Naive thymus-derived CD4-positive, alpha-beta T cell (primary cell): ENCODE measurements around the gene FRRS1. TPM values are rescaled to one million over a fixed set of nuclear protein-coding genes. Genes with fewer than 3 reads are reported as not detected.

Experiments used
- ATAC-seq: fragments of 150-1000 bp; cut with Tn5 transposase; 2 replicates; pipeline ENCODE4 v1.10.0; 2021; ENCODE audit warnings: mild to moderate bottlenecking, moderate library complexity
- CTCF ChIA-PET: fragments of 350-600 bp; sonication (Branson Sonifier 250); formaldehyde crosslinking; loops from one replicate; lab custom pipeline; 2021; ENCODE audit warnings: antibody characterized with exemption; lab: Charles Lee
- POLR2A ChIA-PET: fragments of 350-600 bp; sonication (Branson Sonifier 250); formaldehyde crosslinking; loops from one replicate; lab custom pipeline; 2021; ENCODE audit warnings: antibody characterized with exemption, inconsistent platforms; lab: Charles Lee
- DNase-seq, 9 donors: peaks; one replicate each; pipeline versions ENCODE4 v3.0.0 to v3.0.0-alpha.2; 2020 to 2022; ENCODE audit warnings: mixed read lengths in 1 of 9
- H3K27ac ChIP-seq: one replicate; pipeline ENCODE4 v1.7.0; 2013; ENCODE audit warnings: mild to moderate bottlenecking, low read depth, low read length, moderate library complexity
- H3K27me3 ChIP-seq, 2 donors: one replicate each; pipeline ENCODE4 v1.7.0; 2013; ENCODE audit warnings: low read length in 2 of 2, mild to moderate bottlenecking in 2 of 2, moderate library complexity in 2 of 2; ENCODE audit not compliant: control insufficient read depth in 2 of 2, insufficient read depth in 2 of 2
- H3K36me3 ChIP-seq, 3 experiments: 1 replicate in 2 of 3; 2 replicates in 1 of 3; pipeline ENCODE4 v1.7.0; 2013; ENCODE audit warnings: low read length in 3 of 3, mild to moderate bottlenecking in 3 of 3, moderate library complexity in 1 of 3; ENCODE audit not compliant: insufficient read depth in 3 of 3, control insufficient read depth in 2 of 3
- H3K4me1 ChIP-seq, 2 donors: one replicate each; pipeline ENCODE4 v1.7.0; 2013; ENCODE audit warnings: low read length in 2 of 2, mild to moderate bottlenecking in 2 of 2, moderate library complexity in 1 of 2; ENCODE audit not compliant: control insufficient read depth in 2 of 2, insufficient read depth in 2 of 2
- H3K4me3 ChIP-seq: 2 replicates; pipeline ENCODE4 v1.7.0; 2013; ENCODE audit warnings: mild to moderate bottlenecking, low read length
- H3K9me3 ChIP-seq, 3 experiments: 1 replicate in 2 of 3; 2 replicates in 1 of 3; pipeline ENCODE4 v1.7.0; 2013; ENCODE audit warnings: low read length in 3 of 3; ENCODE audit not compliant: control insufficient read depth in 2 of 3
- H3K27ac Mint-ChIP-seq, 9 donors: one replicate each; pipeline ENCODE4 v1.8.0; 2020 to 2022; ENCODE audit warnings: mixed read lengths in 9 of 9, mild to moderate bottlenecking in 8 of 9, moderate library complexity in 5 of 9, inconsistent platforms in 2 of 9
- H3K27me3 Mint-ChIP-seq, 5 donors: one replicate each; pipeline ENCODE4 v1.8.0; 2021 to 2022; ENCODE audit warnings: mixed read lengths in 5 of 5, mild to moderate bottlenecking in 1 of 5
- H3K36me3 Mint-ChIP-seq, 5 donors: one replicate each; pipeline ENCODE4 v1.8.0; 2020 to 2022; ENCODE audit warnings: mixed read lengths in 5 of 5, mild to moderate bottlenecking in 3 of 5, inconsistent platforms in 1 of 5
- H3K4me1 Mint-ChIP-seq, 7 donors: one replicate each; pipeline ENCODE4 v1.8.0; 2020 to 2022; ENCODE audit warnings: mixed read lengths in 7 of 7, mild to moderate bottlenecking in 3 of 7, inconsistent platforms in 1 of 7
- H3K4me3 Mint-ChIP-seq, 10 donors: one replicate each; pipeline ENCODE4 v1.8.0; 2020 to 2022; ENCODE audit warnings: mild to moderate bottlenecking in 10 of 10, mixed read lengths in 10 of 10, moderate library complexity in 6 of 10, inconsistent platforms in 2 of 10
- H3K9me3 Mint-ChIP-seq, 11 donors: one replicate each; pipeline ENCODE4 v1.8.0; 2020 to 2022; ENCODE audit warnings: mixed read lengths in 11 of 11, mild to moderate bottlenecking in 4 of 11, inconsistent platforms in 1 of 11, moderate library complexity in 1 of 11
- intact Hi-C, 2 donors: fragments of 100-400 bp; cut with micrococcal nuclease; formaldehyde crosslinking; loops; one replicate each; pipeline ENCODE4 v1.15.1; 2023
- polyA plus RNA-seq, 2 donors: library from polyadenylated mRNA; unstranded; fragments of 300-500 nt; fragmentation: Illumina TruSeq; gene quantifications; one replicate each; pipeline ENCODE4 v1.2.3, GENCODE V29; 2021
- total RNA-seq, 6 experiments: library from RNA in 5 of 6; stranded (reverse) in 5 of 6; gene quantifications; 1 replicate in 5 of 6; 2 replicates in 1 of 6; pipeline ENCODE4 v1.2.3 and lab custom pipeline; 2021 to 2026

Gene FRRS1
- total and polyA plus RNA-seq, 7 experiments from 2014 or later = 0.10 to 1.4 (median 0.55) TPM; not detected in 1

GRCh38 chr1:99754697-99755096, 11.7 kb downstream of the FRRS1 start:
- POLR2A ChIA-PET = no interaction called here
- Mint-ChIP-seq H3K4me3 (no peak overlapping the region), H3K4me1 (peaks cover 0 to 19% (median 1%) of the 10 kb centered on the region in 7 donors), H3K27ac (no peak overlapping the region), H3K9me3 (peaks cover 0 to 12% (median 0%) of the 10 kb centered on the region in 11 donors), H3K36me3 (peaks cover 0 to 5% (median 0%) of the 10 kb centered on the region in 5 donors), H3K27me3 (peaks cover 0 to 9% (median 3%) of the 10 kb centered on the region in 5 donors)
- H3K27ac ChIP-seq = no peak overlapping the region
- H3K36me3 ChIP-seq = no peaks in the 10 kb centered on the region
- H3K4me3 ChIP-seq = no peak overlapping the region
- no peaks in the 10 kb centered on the region for H3K4me1 ChIP-seq
- intact Hi-C loops = no loop called here
- ATAC-seq (no peak), DNase-seq (no peak)
- H3K9me3 ChIP-seq = no peaks in the 10 kb centered on the region
- CTCF ChIA-PET = interaction anchor here (0.6 kb wide), 1 partner anchor 14 kb away, joined by 3 read pairs; no protein-coding TSS in a partner anchor
- H3K27me3 ChIP-seq = no peaks in the 10 kb centered on the region

- intact Hi-C loops = no loop called here
- Histone ChIP-seq H3K9me3 (no peaks in the 10 kb centered on the region), H3K4me1 (no peaks in the 10 kb centered on the region), H3K27me3 (no peaks in the 10 kb centered on the region), H3K4me3 (no peak overlapping the region), H3K27ac (no peak overlapping the region), H3K36me3 (no peaks in the 10 kb centered on the region)
- Mint-ChIP-seq H3K4me3 (no peak overlapping the region), H3K27ac (no peak overlapping the region), H3K27me3 (peaks cover 0 to 5% (median 3%) of the 10 kb centered on the region in 5 donors), H3K9me3 (peaks cover 0 to 9% (median 0%) of the 10 kb centered on the region in 11 donors), H3K36me3 (peaks cover 0 to 5% (median 0%) of the 10 kb centered on the region in 5 donors), H3K4me1 (peaks cover 0 to 19% (median 1%) of the 10 kb centered on the region in 7 donors)
- ChIA-PET POLR2A (no interaction called here), CTCF (interaction anchor here (0.6 kb wide), 2 partner anchors 14 to 21 kb away, joined by 3 to 4 read pairs; no protein-coding TSS in a partner anchor)
- ATAC-seq = no peak
- DNase-seq = no peak
These were observed 12.3 kb downstream of the FRRS1 start for GRCh38 chr1:99754055-99754626.

- no peak overlapping the region for H3K4me3 Mint-ChIP-seq
- H3K9me3 Mint-ChIP-seq = peaks cover 0 to 2% (median 0%) of the 10 kb centered on the region in 11 donors
- Histone ChIP-seq H3K36me3 (no peaks in the 10 kb centered on the region), H3K4me3 (no peak overlapping the region), H3K27me3 (no peaks in the 10 kb centered on the region), H3K27ac (no peak overlapping the region), H3K4me1 (no peaks in the 10 kb centered on the region), H3K9me3 (no peaks in the 10 kb centered on the region)
- intact Hi-C loops = no loop called here
- DNase-seq = no peak
- ChIA-PET CTCF (no interaction called here), POLR2A (no interaction called here)
- no peak for ATAC-seq
- peaks cover 0 to 5% (median 0%) of the 10 kb centered on the region in 5 donors for H3K36me3 Mint-ChIP-seq
- H3K4me1 Mint-ChIP-seq = peaks cover 0 to 12% (median 0%) of the 10 kb centered on the region in 7 donors
- H3K27ac Mint-ChIP-seq = no peak overlapping the region
- peaks cover 0 to 4% (median 2%) of the 10 kb centered on the region in 5 donors for H3K27me3 Mint-ChIP-seq
These were observed 14.4 kb downstream of the FRRS1 start for GRCh38 chr1:99751877-99752504.

- POLR2A ChIA-PET = no interaction called here
- Mint-ChIP-seq H3K4me1 (peaks cover 0 to 12% (median 0%) of the 10 kb centered on the region in 7 donors), H3K27me3 (peaks cover 0 to 4% (median 0%) of the 10 kb centered on the region in 5 donors), H3K4me3 (no peak overlapping the region), H3K27ac (no peak overlapping the region), H3K36me3 (peaks cover 0 to 5% (median 0%) of the 10 kb centered on the region in 5 donors), H3K9me3 (peaks cover 0 to 2% (median 0%) of the 10 kb centered on the region in 11 donors)
- CTCF ChIA-PET = no interaction called here
- ATAC-seq (no peak), DNase-seq (no peak)
- Histone ChIP-seq H3K4me3 (no peak overlapping the region), H3K27me3 (no peaks in the 10 kb centered on the region), H3K27ac (no peak overlapping the region), H3K4me1 (no peaks in the 10 kb centered on the region), H3K9me3 (no peaks in the 10 kb centered on the region), H3K36me3 (no peaks in the 10 kb centered on the region)
- intact Hi-C loops = no loop called here
These were observed 16.7 kb downstream of the FRRS1 start for GRCh38 chr1:99749504-99750347.

- H3K4me3 Mint-ChIP-seq = no peak overlapping the region
- H3K9me3 Mint-ChIP-seq = peaks cover 0 to 2% (median 0%) of the 10 kb centered on the region in 11 donors
- ATAC-seq (no peak), DNase-seq (no peak)
- intact Hi-C loops = no loop called here
- Histone ChIP-seq H3K27ac (no peak overlapping the region), H3K36me3 (no peaks in the 10 kb centered on the region), H3K27me3 (no peaks in the 10 kb centered on the region), H3K9me3 (no peaks in the 10 kb centered on the region), H3K4me1 (no peaks in the 10 kb centered on the region), H3K4me3 (no peak overlapping the region)
- POLR2A ChIA-PET = no interaction called here
- peaks cover 0 to 12% (median 0%) of the 10 kb centered on the region in 7 donors for H3K4me1 Mint-ChIP-seq
- no peaks in the 10 kb centered on the region for H3K36me3 Mint-ChIP-seq
- peaks cover 0 to 3% (median 0%) of the 10 kb centered on the region in 5 donors for H3K27me3 Mint-ChIP-seq
- CTCF ChIA-PET = no interaction called here
- no peak overlapping the region for H3K27ac Mint-ChIP-seq
These were observed 18.0 kb downstream of the FRRS1 start for GRCh38 chr1:99748419-99748818.

GRCh38 chr1:99745684-99746083, 20.8 kb downstream of the FRRS1 start:
- intact Hi-C loops = no loop called here
- H3K4me1 ChIP-seq = no peaks in the 10 kb centered on the region
- H3K27me3 ChIP-seq = no peaks in the 10 kb centered on the region
- no peak for ATAC-seq
- H3K9me3 ChIP-seq = no peaks in the 10 kb centered on the region
- no peaks in the 10 kb centered on the region for H3K36me3 ChIP-seq
- Mint-ChIP-seq H3K9me3 (no peaks in the 10 kb centered on the region), H3K4me1 (peaks cover 0 to 4% (median 0%) of the 10 kb centered on the region in 7 donors), H3K4me3 (no peak overlapping the region), H3K36me3 (no peaks in the 10 kb centered on the region), H3K27ac (no peak overlapping the region), H3K27me3 (no peaks in the 10 kb centered on the region)
- H3K4me3 ChIP-seq = no peak overlapping the region
- no peak for DNase-seq
- ChIA-PET POLR2A (no interaction called here), CTCF (no interaction called here)
- no peak overlapping the region for H3K27ac ChIP-seq
